ENCODE results near the gene LPAR1. TPM values are rescaled to one million over a fixed set of nuclear protein-coding genes. Genes with fewer than 3 reads are reported as not detected.

Gene LPAR1
- total RNA-seq, 1 experiment from 2014 or later = 28.3 TPM

DNA sequence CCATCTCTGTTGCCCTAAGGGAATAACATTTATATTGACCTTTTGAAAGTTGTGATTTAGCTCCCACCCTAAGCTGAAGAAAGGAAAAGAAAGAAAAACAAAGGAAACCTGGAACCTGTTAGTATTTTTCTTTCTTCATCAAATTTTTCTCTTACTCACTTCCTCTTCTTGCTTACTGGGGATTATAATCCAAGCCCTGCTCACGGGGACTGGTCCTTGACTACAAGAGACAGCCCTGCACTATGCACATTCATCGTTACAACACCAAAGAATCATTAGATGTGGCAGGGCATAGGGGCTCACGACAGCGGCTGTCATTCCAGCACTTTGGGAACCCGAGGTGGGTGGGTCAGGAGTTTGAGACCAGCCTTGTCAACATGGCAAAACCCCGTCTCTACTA is 37.8 kb upstream of the LPAR1 start:
- no peak for DNase-seq (ENCODE audit: low spot score)
- TF ChIP-seq, protein P1, sequence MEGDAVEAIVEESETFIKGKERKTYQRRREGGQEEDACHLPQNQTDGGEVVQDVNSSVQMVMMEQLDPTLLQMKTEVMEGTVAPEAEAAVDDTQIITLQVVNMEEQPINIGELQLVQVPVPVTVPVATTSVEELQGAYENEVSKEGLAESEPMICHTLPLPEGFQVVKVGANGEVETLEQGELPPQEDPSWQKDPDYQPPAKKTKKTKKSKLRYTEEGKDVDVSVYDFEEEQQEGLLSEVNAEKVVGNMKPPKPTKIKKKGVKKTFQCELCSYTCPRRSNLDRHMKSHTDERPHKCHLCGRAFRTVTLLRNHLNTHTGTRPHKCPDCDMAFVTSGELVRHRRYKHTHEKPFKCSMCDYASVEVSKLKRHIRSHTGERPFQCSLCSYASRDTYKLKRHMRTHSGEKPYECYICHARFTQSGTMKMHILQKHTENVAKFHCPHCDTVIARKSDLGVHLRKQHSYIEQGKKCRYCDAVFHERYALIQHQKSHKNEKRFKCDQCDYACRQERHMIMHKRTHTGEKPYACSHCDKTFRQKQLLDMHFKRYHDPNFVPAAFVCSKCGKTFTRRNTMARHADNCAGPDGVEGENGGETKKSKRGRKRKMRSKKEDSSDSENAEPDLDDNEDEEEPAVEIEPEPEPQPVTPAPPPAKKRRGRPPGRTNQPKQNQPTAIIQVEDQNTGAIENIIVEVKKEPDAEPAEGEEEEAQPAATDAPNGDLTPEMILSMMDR (conservative IDR thresholded peaks at IDR 0.05; ENCODE audit: low read depth, low read length) = no peak
- TF ChIP-seq EZH2 (IDR thresholded peaks at IDR 0.05; ENCODE audit: borderline replicate concordance, low read depth, low read length, poor library complexity, severe bottlenecking) = no peak
- Histone ChIP-seq H3K4me1 (ENCODE audit: insufficient read depth, low read length, poor library complexity, severe bottlenecking) (no peaks in the 10 kb centered on the region), H3K27ac (ENCODE audit: low read depth, low read length, poor library complexity, severe bottlenecking) (no peak overlapping the region), H3K4me3 (ENCODE audit: low read depth, low read length, poor library complexity, severe bottlenecking) (no peak overlapping the region), H3K36me3 (ENCODE audit: insufficient read depth, low read length, poor library complexity, severe bottlenecking) (no peaks in the 10 kb centered on the region), H3K27me3 (replicated peaks; ENCODE audit: insufficient read depth, low read depth, low read length, poor library complexity) (no peaks in the 10 kb centered on the region), H3K9me3 (ENCODE audit: low read depth, low read length, poor library complexity, severe bottlenecking) (no peaks in the 10 kb centered on the region)
- ChIA-PET CTCF (no interaction called here), POLR2A (ENCODE audit: low non-redundant PET) (no interaction called here)
- BruUV-seq (replicated peaks) = no TSS peak
- intact Hi-C loops (cut with micrococcal nuclease; ENCODE audit: unreplicated experiment) = no loop called here

DNA sequence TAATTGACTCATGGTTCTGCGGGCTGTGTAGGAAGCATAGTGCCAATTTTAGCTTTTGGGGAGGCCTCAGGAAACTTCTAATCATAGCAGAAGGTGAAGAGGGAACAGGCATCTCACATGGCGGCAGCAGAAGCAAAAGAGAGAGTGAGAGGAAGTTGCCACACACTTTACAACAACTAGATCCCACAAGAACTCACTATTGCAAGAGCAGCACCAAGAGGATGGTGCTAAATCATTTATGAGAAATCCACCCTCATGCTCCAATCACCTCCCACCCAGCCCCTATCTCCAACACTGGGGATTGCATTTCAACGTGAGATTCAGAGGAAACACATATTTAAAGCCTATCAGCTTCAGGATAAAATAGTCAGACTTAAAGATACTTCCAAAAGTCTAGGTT is 36.1 kb upstream of the LPAR1 start:
- no peak for DNase-seq (ENCODE audit: low spot score)
- no peak overlapping the region for H3K4me3 ChIP-seq (ENCODE audit: low read depth, low read length, poor library complexity, severe bottlenecking)
- ChIA-PET POLR2A (ENCODE audit: low non-redundant PET) (no interaction called here), CTCF (no interaction called here)
- no peak for TF ChIP-seq EZH2 (IDR thresholded peaks at IDR 0.05; ENCODE audit: borderline replicate concordance, low read depth, low read length, poor library complexity, severe bottlenecking)
- TF ChIP-seq, protein P1 (conservative IDR thresholded peaks at IDR 0.05; ENCODE audit: low read depth, low read length) = 0 out of 2 replicates have a peak, but pooled peaks have one; percentile 14
- no peaks in the 10 kb centered on the region for H3K4me1 ChIP-seq (ENCODE audit: insufficient read depth, low read length, poor library complexity, severe bottlenecking)
- no peak overlapping the region for H3K27ac ChIP-seq (ENCODE audit: low read depth, low read length, poor library complexity, severe bottlenecking)
- intact Hi-C loops (cut with micrococcal nuclease; ENCODE audit: unreplicated experiment) = no loop called here
- H3K27me3 ChIP-seq (replicated peaks; ENCODE audit: insufficient read depth, low read depth, low read length, poor library complexity) = no peaks in the 10 kb centered on the region
- H3K36me3 ChIP-seq (ENCODE audit: insufficient read depth, low read length, poor library complexity, severe bottlenecking) = no peaks in the 10 kb centered on the region
- no TSS peak for BruUV-seq (replicated peaks)
- H3K9me3 ChIP-seq (ENCODE audit: low read depth, low read length, poor library complexity, severe bottlenecking) = no peaks in the 10 kb centered on the region

DNA sequence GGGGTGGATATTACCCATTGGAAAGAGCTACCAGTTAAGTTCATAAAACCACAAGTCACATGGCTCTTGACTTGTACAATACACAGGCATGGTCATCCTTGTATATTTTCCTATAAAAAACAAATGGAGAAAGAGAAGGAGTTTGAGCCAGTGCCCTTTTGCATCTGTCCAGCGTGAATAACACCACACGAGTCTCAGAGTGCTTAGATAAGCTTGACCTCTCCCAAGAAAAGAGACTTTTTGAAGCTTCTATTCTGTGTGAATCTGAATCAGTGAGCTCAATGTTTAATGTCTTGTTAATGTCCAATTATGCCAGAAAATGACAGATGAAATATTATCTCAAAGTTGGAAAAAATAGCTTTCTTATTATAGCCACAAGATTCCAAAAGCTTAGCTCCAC is 30.9 kb upstream of the LPAR1 start:
- TF ChIP-seq EZH2 (IDR thresholded peaks at IDR 0.05; ENCODE audit: borderline replicate concordance, low read depth, low read length, poor library complexity, severe bottlenecking) = no peak
- TF ChIP-seq, protein P1 (conservative IDR thresholded peaks at IDR 0.05; ENCODE audit: low read depth, low read length) = no peak
- ChIA-PET POLR2A (ENCODE audit: low non-redundant PET) (interaction anchor here (0.6 kb wide), 1 partner anchor 155 kb away, joined by 3 read pairs; no protein-coding TSS in a partner anchor), CTCF (no interaction called here)
- BruUV-seq (replicated peaks) = no TSS peak
- peaks cover 17% of the 10 kb centered on the region for H3K4me1 ChIP-seq (ENCODE audit: insufficient read depth, low read length, poor library complexity, severe bottlenecking)
- no peaks in the 10 kb centered on the region for H3K9me3 ChIP-seq (ENCODE audit: low read depth, low read length, poor library complexity, severe bottlenecking)
- no peak overlapping the region for H3K27ac ChIP-seq (ENCODE audit: low read depth, low read length, poor library complexity, severe bottlenecking)
- no peaks in the 10 kb centered on the region for H3K27me3 ChIP-seq (replicated peaks; ENCODE audit: insufficient read depth, low read depth, low read length, poor library complexity)
- DNase-seq (ENCODE audit: low spot score) = no peak
- intact Hi-C loops (cut with micrococcal nuclease; ENCODE audit: unreplicated experiment) = no loop called here
- no peaks in the 10 kb centered on the region for H3K36me3 ChIP-seq (ENCODE audit: insufficient read depth, low read length, poor library complexity, severe bottlenecking)
- H3K4me3 ChIP-seq (ENCODE audit: low read depth, low read length, poor library complexity, severe bottlenecking) = no peak overlapping the region

Data from A673 (cell line).